ENCODE results near the gene TMTC4.

DNA sequence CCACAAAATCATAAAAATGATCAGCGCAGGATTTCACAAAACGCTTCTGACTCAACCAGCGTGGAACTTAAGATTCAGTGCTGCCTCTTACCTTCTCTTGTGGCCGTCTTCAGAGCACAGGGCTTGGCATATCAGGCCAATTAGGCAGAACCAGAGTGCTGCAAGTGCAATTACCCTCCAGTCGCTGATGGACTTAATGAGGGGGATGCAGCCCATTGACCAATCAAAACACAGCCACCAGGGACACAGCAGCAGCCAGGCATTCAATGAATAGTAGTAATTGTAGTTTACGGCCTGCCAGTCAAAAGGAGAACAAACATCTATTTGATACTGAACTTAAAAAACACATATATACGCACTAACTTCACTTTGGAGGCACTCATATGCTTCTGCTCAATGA, 38.2 kb downstream of the TMTC4 start:
- TF ChIP-seq, protein P1, sequence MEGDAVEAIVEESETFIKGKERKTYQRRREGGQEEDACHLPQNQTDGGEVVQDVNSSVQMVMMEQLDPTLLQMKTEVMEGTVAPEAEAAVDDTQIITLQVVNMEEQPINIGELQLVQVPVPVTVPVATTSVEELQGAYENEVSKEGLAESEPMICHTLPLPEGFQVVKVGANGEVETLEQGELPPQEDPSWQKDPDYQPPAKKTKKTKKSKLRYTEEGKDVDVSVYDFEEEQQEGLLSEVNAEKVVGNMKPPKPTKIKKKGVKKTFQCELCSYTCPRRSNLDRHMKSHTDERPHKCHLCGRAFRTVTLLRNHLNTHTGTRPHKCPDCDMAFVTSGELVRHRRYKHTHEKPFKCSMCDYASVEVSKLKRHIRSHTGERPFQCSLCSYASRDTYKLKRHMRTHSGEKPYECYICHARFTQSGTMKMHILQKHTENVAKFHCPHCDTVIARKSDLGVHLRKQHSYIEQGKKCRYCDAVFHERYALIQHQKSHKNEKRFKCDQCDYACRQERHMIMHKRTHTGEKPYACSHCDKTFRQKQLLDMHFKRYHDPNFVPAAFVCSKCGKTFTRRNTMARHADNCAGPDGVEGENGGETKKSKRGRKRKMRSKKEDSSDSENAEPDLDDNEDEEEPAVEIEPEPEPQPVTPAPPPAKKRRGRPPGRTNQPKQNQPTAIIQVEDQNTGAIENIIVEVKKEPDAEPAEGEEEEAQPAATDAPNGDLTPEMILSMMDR (IDR thresholded peaks at IDR 0.05 in 4 of 5, conservative IDR thresholded peaks at IDR 0.05 in 1 of 5), result no peak
- no peak for TF ChIP-seq POLR2A (IDR thresholded peaks at IDR 0.05)

Measured in gastrocnemius medialis (tissue), 4 donors.